Stomach smooth muscle (tissue), 2 donors: ENCODE results near the gene CASP7.

Source experiments
- H3K27ac ChIP-seq: one replicate; pipeline ENCODE4 v1.7.0; 2013; ENCODE audit warnings: mild to moderate bottlenecking, low read length, inconsistent platforms
- H3K27me3 ChIP-seq, 2 donors: one replicate each; pipeline ENCODE4 v1.7.0; 2013; ENCODE audit warnings: low read length in 2 of 2; ENCODE audit not compliant: insufficient read depth in 2 of 2, control insufficient read depth in 1 of 2
- H3K36me3 ChIP-seq, 2 donors: one replicate each; pipeline ENCODE4 v1.7.0; 2013; ENCODE audit warnings: low read length in 2 of 2; ENCODE audit not compliant: control insufficient read depth in 2 of 2, insufficient read depth in 2 of 2
- H3K4me1 ChIP-seq: one replicate; pipeline ENCODE4 v1.7.0; 2013; ENCODE audit warnings: low read length; ENCODE audit not compliant: control insufficient read depth, insufficient read depth
- H3K4me3 ChIP-seq, 2 donors: one replicate each; pipeline ENCODE4 v1.7.0; 2013; ENCODE audit warnings: low read length in 2 of 2
- H3K9ac ChIP-seq, 2 donors: one replicate each; pipeline ENCODE4 v1.7.0; 2013; ENCODE audit warnings: low read length in 2 of 2, mild to moderate bottlenecking in 1 of 2
- H3K9me3 ChIP-seq, 2 donors: one replicate each; pipeline ENCODE4 v1.7.0; 2013; ENCODE audit warnings: low read length in 2 of 2; ENCODE audit not compliant: control insufficient read depth in 2 of 2
- donor health status: healthy.
- donor health status: Pancreatic carcinoma.

The CASP7 gene

DNA sequence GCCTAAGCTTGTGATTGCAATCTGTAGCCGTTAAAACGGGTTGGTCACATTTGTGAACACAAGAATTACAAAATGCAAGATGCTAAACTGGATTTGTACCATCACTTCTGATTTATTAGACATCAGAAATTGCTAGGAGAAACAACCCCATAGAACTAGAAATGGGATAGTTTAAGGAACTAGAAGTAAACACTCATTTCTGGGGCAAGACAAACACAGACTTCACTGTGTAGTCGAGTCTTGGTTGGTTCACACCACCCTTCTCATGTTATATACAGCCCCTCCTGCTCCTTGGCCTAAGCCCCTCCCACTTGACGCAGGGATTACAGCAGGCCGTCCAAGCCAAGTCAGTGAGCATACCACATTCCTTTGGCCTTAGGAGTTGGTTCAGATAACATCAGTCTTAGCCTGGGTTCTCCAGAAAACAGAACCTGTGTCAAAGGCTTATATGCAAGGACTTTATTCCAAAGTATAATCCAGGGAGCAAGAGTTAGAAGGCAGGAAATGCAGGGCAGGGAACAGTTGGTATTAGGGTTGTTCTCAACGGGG lies 13.8 kb upstream of the CASP7 start:
- Histone ChIP-seq H3K27me3 (no peaks in the 10 kb centered on the region), H3K9me3 (no peaks in the 10 kb centered on the region), H3K36me3 (no peaks in the 10 kb centered on the region), H3K4me3 (no peak overlapping the region), H3K4me1 (no peaks in the 10 kb centered on the region), H3K27ac (no peak overlapping the region), H3K9ac (no peak overlapping the region)

- Histone ChIP-seq H3K36me3 (no peaks in the 10 kb centered on the region), H3K9me3 (peaks cover 0 to 5% of the 10 kb centered on the region in 2 donors), H3K27ac (no peak overlapping the region), H3K27me3 (no peaks in the 10 kb centered on the region), H3K9ac (no peak overlapping the region), H3K4me1 (no peaks in the 10 kb centered on the region), H3K4me3 (no peak overlapping the region)
These were observed 12.9 kb upstream of the CASP7 start for GRCh38 chr10:113666682-113667252.

DNA sequence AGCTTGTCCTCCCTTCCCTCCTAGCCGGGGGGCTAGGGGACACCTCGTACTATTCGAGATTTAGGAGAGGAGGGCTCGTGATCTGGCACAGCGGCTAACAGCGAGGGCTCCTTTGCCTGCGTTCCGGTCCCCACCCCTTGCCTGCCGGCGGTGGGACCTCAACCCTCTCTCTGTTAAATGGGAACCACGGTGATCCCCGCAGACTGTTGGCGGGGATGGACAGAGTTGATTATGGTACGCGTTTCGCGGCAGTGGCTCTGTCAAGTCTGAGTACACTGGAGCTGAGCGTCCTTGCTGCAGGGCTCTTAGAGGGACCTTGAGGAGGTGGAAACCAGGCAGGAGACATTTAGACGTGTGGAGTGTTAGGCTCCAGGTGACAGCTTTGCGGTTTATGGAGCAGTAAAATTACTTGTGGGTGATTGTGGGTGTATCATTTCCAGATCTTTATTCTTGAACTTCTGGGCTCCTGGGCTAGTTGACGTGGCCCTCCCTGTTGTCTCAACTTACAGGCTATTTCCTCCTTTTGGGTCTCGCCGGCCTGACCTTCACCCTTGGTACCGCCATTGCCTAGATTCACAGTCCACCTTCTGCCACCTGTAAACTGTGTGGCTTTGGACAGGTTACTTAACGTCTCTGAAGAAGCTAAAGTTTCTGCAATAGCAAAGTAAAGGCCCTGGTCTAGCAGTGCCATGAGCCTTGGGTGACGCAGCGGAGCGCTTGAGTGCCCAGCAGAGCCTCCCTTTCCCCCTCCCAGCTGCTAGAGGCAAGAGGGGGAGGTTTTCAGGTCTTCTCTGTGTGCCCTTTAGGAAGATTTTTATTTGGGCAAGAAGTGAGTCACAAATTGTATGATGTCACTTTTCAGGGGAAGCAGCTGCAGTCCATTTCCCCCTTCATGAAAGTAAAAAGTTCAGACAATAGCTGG lies 739 bp downstream of the CASP7 start:
- peak overlapping the region; percentile 93 to 94 for H3K9ac ChIP-seq
- peaks cover 6% of the 10 kb centered on the region for H3K4me1 ChIP-seq
- H3K9me3 ChIP-seq = no peaks in the 10 kb centered on the region
- peak overlapping the region; percentile 98 to 100 for H3K4me3 ChIP-seq
- H3K27me3 ChIP-seq = no peaks in the 10 kb centered on the region
- peak overlapping the region; percentile 87 for H3K27ac ChIP-seq
- H3K36me3 ChIP-seq = no peaks in the 10 kb centered on the region

GRCh38 chr10:113681533-113682470 lies 2.1 kb downstream of the CASP7 start:
- Histone ChIP-seq H3K27ac (no peak overlapping the region), H3K27me3 (no peaks in the 10 kb centered on the region), H3K4me1 (peaks cover 6% of the 10 kb centered on the region), H3K9me3 (no peaks in the 10 kb centered on the region), H3K9ac (no peak overlapping the region), H3K36me3 (no peaks in the 10 kb centered on the region), H3K4me3 (no peak overlapping the region)

- no peak overlapping the region for H3K9ac ChIP-seq
- H3K4me1 ChIP-seq = peaks cover 6% of the 10 kb centered on the region
- H3K4me3 ChIP-seq = no peak overlapping the region
- no peaks in the 10 kb centered on the region for H3K36me3 ChIP-seq
- H3K27me3 ChIP-seq = no peaks in the 10 kb centered on the region
- no peak overlapping the region for H3K27ac ChIP-seq
- H3K9me3 ChIP-seq = peaks cover 0 to 5% of the 10 kb centered on the region in 2 donors
These were observed 3.6 kb downstream of the CASP7 start for GRCh38 chr10:113683300-113683699.

GRCh38 chr10:113686028-113686427 lies 6.3 kb downstream of the CASP7 start:
- no peak overlapping the region for H3K4me3 ChIP-seq
- peaks cover 0 to 5% of the 10 kb centered on the region in 2 donors for H3K9me3 ChIP-seq
- no peaks in the 10 kb centered on the region for H3K27me3 ChIP-seq
- no peaks in the 10 kb centered on the region for H3K4me1 ChIP-seq
- no peak overlapping the region for H3K9ac ChIP-seq
- no peak overlapping the region for H3K27ac ChIP-seq
- peaks cover 0 to under 1% of the 10 kb centered on the region in 2 donors for H3K36me3 ChIP-seq

GRCh38 chr10:113687037-113687436 lies 7.3 kb downstream of the CASP7 start:
- Histone ChIP-seq H3K4me3 (no peak overlapping the region), H3K9me3 (peaks cover 0 to 5% of the 10 kb centered on the region in 2 donors), H3K27me3 (no peaks in the 10 kb centered on the region), H3K9ac (no peak overlapping the region), H3K36me3 (peaks cover 0 to 6% of the 10 kb centered on the region in 2 donors), H3K4me1 (no peaks in the 10 kb centered on the region), H3K27ac (no peak overlapping the region)

GRCh38 chr10:113689057-113689456 lies 9.3 kb downstream of the CASP7 start:
- Histone ChIP-seq H3K27me3 (no peaks in the 10 kb centered on the region), H3K4me1 (no peaks in the 10 kb centered on the region), H3K9me3 (peaks cover 8 to 9% of the 10 kb centered on the region in 2 donors), H3K4me3 (no peak overlapping the region), H3K27ac (no peak overlapping the region), H3K36me3 (peaks cover 4 to 14% of the 10 kb centered on the region in 2 donors), H3K9ac (no peak overlapping the region)

DNA sequence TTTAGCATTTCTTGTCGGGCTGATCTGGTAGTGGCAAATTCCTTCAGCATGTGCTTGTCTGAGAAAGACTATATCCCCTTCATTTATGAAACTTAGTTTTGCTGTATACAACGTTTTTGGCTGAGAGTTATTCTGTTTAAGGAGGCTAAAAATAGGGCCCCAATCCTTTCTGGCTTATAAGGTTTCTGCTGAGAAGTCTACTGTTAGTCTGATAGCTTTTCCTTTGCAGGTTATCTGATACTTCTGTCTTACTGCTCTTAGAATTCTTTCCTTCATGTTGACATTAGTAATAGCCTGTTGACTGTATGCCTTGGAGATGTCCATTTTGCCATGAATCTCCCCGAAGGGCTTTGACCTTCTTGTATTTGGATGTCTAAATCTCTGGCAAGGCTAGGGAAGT lies 9.9 kb downstream of the CASP7 start:
- Histone ChIP-seq H3K27me3 (no peaks in the 10 kb centered on the region), H3K4me1 (no peaks in the 10 kb centered on the region), H3K9me3 (peaks cover 9 to 10% of the 10 kb centered on the region in 2 donors), H3K27ac (no peak overlapping the region), H3K36me3 (peaks cover 4 to 14% of the 10 kb centered on the region in 2 donors), H3K4me3 (no peak overlapping the region), H3K9ac (no peak overlapping the region)

DNA sequence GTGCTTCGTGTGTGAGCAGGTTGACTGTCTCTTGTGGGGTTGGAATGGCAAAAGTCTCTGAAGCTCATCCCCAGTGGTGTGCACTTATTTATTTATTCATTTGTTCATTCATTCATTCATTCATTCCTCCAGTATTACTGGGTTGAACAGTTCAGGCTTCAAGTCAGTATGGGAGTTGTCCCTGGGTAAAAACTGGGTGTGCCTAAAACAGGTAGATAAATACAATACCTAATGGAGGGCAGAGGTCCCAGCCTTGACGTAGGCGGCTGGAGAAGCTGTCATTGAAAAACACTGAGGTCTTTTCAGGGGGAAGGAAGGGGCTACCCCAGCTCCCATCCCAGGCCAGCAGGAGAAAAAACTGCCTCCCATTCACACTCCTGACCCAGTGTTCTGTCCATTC lies 11.0 kb downstream of the CASP7 start:
- no peak overlapping the region for H3K27ac ChIP-seq
- H3K27me3 ChIP-seq = no peaks in the 10 kb centered on the region
- H3K4me3 ChIP-seq = no peak overlapping the region
- H3K9me3 ChIP-seq = peaks cover 9 to 10% of the 10 kb centered on the region in 2 donors
- peaks cover 4 to 14% of the 10 kb centered on the region in 2 donors for H3K36me3 ChIP-seq
- H3K9ac ChIP-seq = no peak overlapping the region
- no peaks in the 10 kb centered on the region for H3K4me1 ChIP-seq
